DND-41 (cell line): ENCODE results near the gene CNNM1.

ENCODE experiments used
- ATAC-seq: fragments of 200-7000 bp; cut with Tn5 transposase; 3 replicates; pipeline ENCODE4 v1.9.1; 2021; ENCODE audit warnings: low read depth; ENCODE audit not compliant: insufficient read depth
- DNase-seq: peaks from one replicate; pipeline ENCODE4 v3.0.0-alpha.2; 2020
- H2AFZ ChIP-seq: 2 replicates; pipeline ENCODE4 v1.6.0; 2012; ENCODE audit warnings: low read depth, low read length
- H3K27ac ChIP-seq: 2 replicates; pipeline ENCODE4 v1.5.1; 2012; ENCODE audit warnings: low read length, inconsistent platforms
- H3K27me3 ChIP-seq: fragments of 200-600 bp; sonication (generic); 2 replicates; pipeline ENCODE4 v1.6.0; 2012; ENCODE audit warnings: low read length, mild to moderate bottlenecking, inconsistent platforms; ENCODE audit not compliant: insufficient read depth, poor library complexity
- H3K36me3 ChIP-seq: 2 replicates; pipeline ENCODE4 v1.5.1; 2012; ENCODE audit warnings: low read length, inconsistent platforms; ENCODE audit not compliant: insufficient read depth
- H3K4me1 ChIP-seq: 2 replicates; pipeline ENCODE4 v1.5.1; 2012; ENCODE audit warnings: mild to moderate bottlenecking, low read length; ENCODE audit not compliant: insufficient read depth
- H3K4me2 ChIP-seq: 2 replicates; pipeline ENCODE4 v1.6.0; 2012; ENCODE audit warnings: mild to moderate bottlenecking, moderate library complexity, low read length, inconsistent platforms; ENCODE audit not compliant: insufficient read depth
- H3K4me3 ChIP-seq, 2 experiments: fragments of 200-600 bp in 1 of 2; shearing (Covaris generic) in 1 of 2; 2 replicates each; pipeline ENCODE4 v1.5.1; 2012 to 2016; ENCODE audit warnings: inconsistent platforms in 2 of 2, low read length in 2 of 2, mild to moderate bottlenecking in 2 of 2, low read depth in 1 of 2, moderate library complexity in 1 of 2
- H3K79me2 ChIP-seq: 2 replicates; pipeline ENCODE4 v1.6.0; 2012; ENCODE audit warnings: low read length, inconsistent platforms; ENCODE audit not compliant: insufficient read depth
- H3K9ac ChIP-seq: 2 replicates; pipeline ENCODE4 v1.6.0; 2012; ENCODE audit warnings: low read depth, mild to moderate bottlenecking, inconsistent platforms, low read length, moderate library complexity
- H3K9me3 ChIP-seq: 2 replicates; pipeline ENCODE4 v1.5.1; 2012; ENCODE audit warnings: low read length, moderate library complexity, mild to moderate bottlenecking, inconsistent platforms; ENCODE audit not compliant: insufficient read depth, severe bottlenecking
- H4K20me1 ChIP-seq: 2 replicates; pipeline ENCODE4 v1.6.0; 2012; ENCODE audit warnings: low read length; ENCODE audit not compliant: insufficient read depth
- EZH2 ChIP-seq: IDR thresholded peaks from 3 replicates; pipeline ENCODE4 v1.6.1; 2012; ENCODE audit warnings: borderline replicate concordance, low read depth, mild to moderate bottlenecking, moderate library complexity, low read length, inconsistent platforms; ENCODE audit not compliant: severe bottlenecking
- TF ChIP-seq, protein P1 (sequence below): IDR thresholded peaks from 2 replicates; pipeline ENCODE4 v1.5.1; 2012; ENCODE audit warnings: borderline replicate concordance, low read length, moderate library complexity, mild to moderate bottlenecking; ENCODE audit not compliant: poor library complexity, severe bottlenecking; ENCODE audit errors: extremely low read depth

CNNM1 gene

DNA sequence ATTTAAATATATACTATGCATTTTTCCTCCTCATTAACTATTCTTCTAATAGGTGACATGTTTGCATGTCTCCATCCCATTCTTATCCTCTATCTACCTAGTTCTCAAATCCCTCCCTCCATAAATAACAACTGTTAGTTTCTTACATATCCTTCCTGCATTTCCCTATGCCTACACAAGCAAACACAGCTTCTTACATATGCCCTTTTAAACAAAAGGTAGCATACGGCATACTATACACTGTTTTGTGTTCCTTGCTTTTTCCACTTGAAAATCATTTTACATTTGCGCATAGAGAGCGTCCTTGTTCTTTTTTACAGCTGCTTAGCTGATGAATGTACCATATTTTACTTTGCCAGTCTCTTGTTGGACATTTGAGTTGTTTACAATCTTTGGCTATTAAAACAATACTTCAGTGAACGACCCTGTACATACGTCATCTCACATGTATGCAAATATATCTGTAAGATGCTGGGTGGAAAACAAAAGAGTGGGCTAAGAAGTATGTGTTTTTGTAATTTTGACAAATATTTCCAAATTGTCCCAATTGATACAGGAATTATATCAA is 93.5 kb downstream of the CNNM1 start:
- H3K79me2 ChIP-seq: peaks cover 5% of the 10 kb centered on the region
- H3K4me1 ChIP-seq: no peaks in the 10 kb centered on the region
- no peak overlapping the region for H3K4me2 ChIP-seq
- DNase-seq (no peak), ATAC-seq (no peak)
- H3K36me3 ChIP-seq: peaks cover 42% of the 10 kb centered on the region
- no peaks in the 10 kb centered on the region for H4K20me1 ChIP-seq
- H3K27ac ChIP-seq: no peak overlapping the region
- no peak for TF ChIP-seq EZH2
- TF ChIP-seq, protein P1, sequence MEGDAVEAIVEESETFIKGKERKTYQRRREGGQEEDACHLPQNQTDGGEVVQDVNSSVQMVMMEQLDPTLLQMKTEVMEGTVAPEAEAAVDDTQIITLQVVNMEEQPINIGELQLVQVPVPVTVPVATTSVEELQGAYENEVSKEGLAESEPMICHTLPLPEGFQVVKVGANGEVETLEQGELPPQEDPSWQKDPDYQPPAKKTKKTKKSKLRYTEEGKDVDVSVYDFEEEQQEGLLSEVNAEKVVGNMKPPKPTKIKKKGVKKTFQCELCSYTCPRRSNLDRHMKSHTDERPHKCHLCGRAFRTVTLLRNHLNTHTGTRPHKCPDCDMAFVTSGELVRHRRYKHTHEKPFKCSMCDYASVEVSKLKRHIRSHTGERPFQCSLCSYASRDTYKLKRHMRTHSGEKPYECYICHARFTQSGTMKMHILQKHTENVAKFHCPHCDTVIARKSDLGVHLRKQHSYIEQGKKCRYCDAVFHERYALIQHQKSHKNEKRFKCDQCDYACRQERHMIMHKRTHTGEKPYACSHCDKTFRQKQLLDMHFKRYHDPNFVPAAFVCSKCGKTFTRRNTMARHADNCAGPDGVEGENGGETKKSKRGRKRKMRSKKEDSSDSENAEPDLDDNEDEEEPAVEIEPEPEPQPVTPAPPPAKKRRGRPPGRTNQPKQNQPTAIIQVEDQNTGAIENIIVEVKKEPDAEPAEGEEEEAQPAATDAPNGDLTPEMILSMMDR: no peak
- H3K9me3 ChIP-seq: no peaks in the 10 kb centered on the region
- H3K9ac ChIP-seq: no peak overlapping the region
- H3K27me3 ChIP-seq: no peaks in the 10 kb centered on the region
- H3K4me3 ChIP-seq: no peak overlapping the region
- no peak overlapping the region for H2AFZ ChIP-seq

DNA sequence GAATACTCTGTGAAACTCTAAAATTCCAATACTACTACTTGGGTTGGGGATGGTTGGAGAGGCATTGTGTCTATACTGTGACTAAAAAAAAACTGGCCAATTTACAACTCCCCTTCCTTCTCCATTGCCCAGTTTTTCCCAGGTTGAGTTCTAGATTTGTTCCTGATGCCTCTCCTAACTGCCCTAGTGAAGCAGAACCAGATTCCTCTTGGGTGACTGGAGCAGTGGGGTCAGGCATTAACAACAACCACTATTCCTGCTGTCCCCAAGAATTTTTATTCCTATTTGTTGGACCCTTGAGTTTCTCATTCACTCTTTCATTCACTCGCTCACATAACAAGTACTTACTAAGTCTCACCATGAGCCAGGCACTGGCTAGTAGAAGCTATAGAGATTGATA is 95.5 kb downstream of the CNNM1 start:
- TF ChIP-seq, protein P1: no peak
- TF ChIP-seq EZH2: no peak

DNA sequence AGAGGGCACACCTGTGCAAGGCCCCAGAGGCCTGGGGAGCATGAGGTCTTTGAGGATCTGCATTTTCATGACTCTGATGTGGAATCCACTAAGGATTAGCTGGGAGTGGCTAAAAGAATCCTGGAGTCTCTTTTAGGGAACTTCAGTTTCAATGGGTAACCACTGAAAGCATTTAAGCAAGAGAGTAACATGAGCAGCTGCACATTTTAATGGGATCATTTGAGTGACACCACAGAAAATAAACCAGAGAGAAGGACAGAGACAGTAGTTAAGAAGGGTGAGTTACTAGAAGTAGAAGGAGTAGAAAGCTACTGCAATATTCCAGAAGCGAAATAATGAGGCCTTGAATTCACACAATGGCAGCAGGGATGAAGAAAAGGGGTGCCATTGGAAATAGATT is 96.0 kb downstream of the CNNM1 start:
- Histone ChIP-seq H3K9ac (no peak overlapping the region), H4K20me1 (no peaks in the 10 kb centered on the region), H3K9me3 (no peaks in the 10 kb centered on the region), H3K4me1 (peaks cover 18% of the 10 kb centered on the region), H3K4me3 (no peak overlapping the region), H3K27me3 (no peaks in the 10 kb centered on the region), H3K4me2 (no peak overlapping the region), H2AFZ (no peak overlapping the region), H3K36me3 (peaks cover 20% of the 10 kb centered on the region; the same call in 1 of the 2 replicates), H3K79me2 (peaks cover 26% of the 10 kb centered on the region), H3K27ac (no peak overlapping the region)
- DNase-seq (no peak), ATAC-seq (no peak)
- TF ChIP-seq, protein P1: no peak
- no peak for TF ChIP-seq EZH2

More for the DNA sequence above, 95.5 kb downstream of the CNNM1 start:
- H3K36me3 ChIP-seq: peaks cover 25% of the 10 kb centered on the region
- H2AFZ ChIP-seq: no peak overlapping the region
- H3K4me3 ChIP-seq: no peak overlapping the region
- ATAC-seq (no peak), DNase-seq (no peak)
- no peak overlapping the region for H3K9ac ChIP-seq
- no peaks in the 10 kb centered on the region for H3K27me3 ChIP-seq
- H4K20me1 ChIP-seq: no peaks in the 10 kb centered on the region
- no peaks in the 10 kb centered on the region for H3K9me3 ChIP-seq
- no peak overlapping the region for H3K27ac ChIP-seq
- H3K79me2 ChIP-seq: peaks cover 21% of the 10 kb centered on the region
- H3K4me1 ChIP-seq: peaks cover 13% of the 10 kb centered on the region
- no peak overlapping the region for H3K4me2 ChIP-seq
